ENCODE results near the gene DHFR.

- TF ChIP-seq CTCF (IDR thresholded peaks at IDR 0.05) (no peak), EP300 (IDR thresholded peaks at IDR 0.05) (no peak)
Observed at GRCh38 chr5:80577707-80578106, 77.1 kb downstream of the DHFR start.
